ENCODE results near the gene ZNF536. TPM values are rescaled to one million over a fixed set of nuclear protein-coding genes. Genes with fewer than 3 reads are reported as not detected.

The ZNF536 gene
- total and polyA plus RNA-seq, 10 of the 15 experiments (the other 5 are each of a cell fraction or from before 2014, with no cell fraction given) = not detected

GRCh38 chr19:30539315-30539714, 167.1 kb downstream of the ZNF536 start:
- no peak for ATAC-seq
- no peaks in the 10 kb centered on the region for H4K20me1 ChIP-seq (ENCODE audit: control insufficient read depth, insufficient read depth)
- SMC1A ChIA-PET (ENCODE audit: uncharacterized antibody, unreplicated experiment) = no interaction called here
- no peaks in the 10 kb centered on the region for H3K9me3 ChIP-seq (replicated peaks; ENCODE audit: control insufficient read depth, insufficient read depth, low read length)
- no peak overlapping the region for H3K4me2 ChIP-seq (ENCODE audit: control insufficient read depth, insufficient read depth)
- no peaks in the 10 kb centered on the region for H3K4me1 ChIP-seq (ENCODE audit: control insufficient read depth, insufficient read depth, low read length)
- CTCF ChIA-PET = no interaction called here
- no peak for DNase-seq (ENCODE audit: low read depth, low spot score)
- intact Hi-C loops (cut with micrococcal nuclease; ENCODE audit: unreplicated experiment) (no loop called here), in situ Hi-C loops (cut with MboI) (no loop called here)
- H3K9ac ChIP-seq (ENCODE audit: control insufficient read depth, insufficient read depth, low read length) = no peak overlapping the region
- RAD21 ChIA-PET (ENCODE audit: unreplicated experiment) = no interaction called here
- POLR2A ChIA-PET = no interaction called here
- no peak overlapping the region for H2AFZ ChIP-seq (ENCODE audit: control insufficient read depth, low read depth, low read length)
- 18% methylated on average over 4 of the region's 4 CpGs for WGBS (ENCODE audit: insufficient coverage, insufficient replicate concordance, low lambda C conversion rate, missing lambda C conversion rate)
- H3K79me2 ChIP-seq (ENCODE audit: control insufficient read depth, insufficient read depth, low read length) = no peaks in the 10 kb centered on the region
- BruUV-seq (replicated peaks) = no TSS peak
- no peak for FAIRE-seq
- no peak overlapping the region for H3K27ac ChIP-seq (ENCODE audit: control insufficient read depth, insufficient read depth)
- TF ChIP-seq, protein P1, sequence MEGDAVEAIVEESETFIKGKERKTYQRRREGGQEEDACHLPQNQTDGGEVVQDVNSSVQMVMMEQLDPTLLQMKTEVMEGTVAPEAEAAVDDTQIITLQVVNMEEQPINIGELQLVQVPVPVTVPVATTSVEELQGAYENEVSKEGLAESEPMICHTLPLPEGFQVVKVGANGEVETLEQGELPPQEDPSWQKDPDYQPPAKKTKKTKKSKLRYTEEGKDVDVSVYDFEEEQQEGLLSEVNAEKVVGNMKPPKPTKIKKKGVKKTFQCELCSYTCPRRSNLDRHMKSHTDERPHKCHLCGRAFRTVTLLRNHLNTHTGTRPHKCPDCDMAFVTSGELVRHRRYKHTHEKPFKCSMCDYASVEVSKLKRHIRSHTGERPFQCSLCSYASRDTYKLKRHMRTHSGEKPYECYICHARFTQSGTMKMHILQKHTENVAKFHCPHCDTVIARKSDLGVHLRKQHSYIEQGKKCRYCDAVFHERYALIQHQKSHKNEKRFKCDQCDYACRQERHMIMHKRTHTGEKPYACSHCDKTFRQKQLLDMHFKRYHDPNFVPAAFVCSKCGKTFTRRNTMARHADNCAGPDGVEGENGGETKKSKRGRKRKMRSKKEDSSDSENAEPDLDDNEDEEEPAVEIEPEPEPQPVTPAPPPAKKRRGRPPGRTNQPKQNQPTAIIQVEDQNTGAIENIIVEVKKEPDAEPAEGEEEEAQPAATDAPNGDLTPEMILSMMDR (IDR thresholded peaks at IDR 0.05 in 2 of 3, conservative IDR thresholded peaks at IDR 0.05 in 1 of 3; ENCODE audit: control insufficient read depth in 2 of 3, extremely low read depth in 1 of 3, insufficient read depth in 1 of 3, low read depth in 3 of 3, low read length in 3 of 3) = no peak
- TF ChIP-seq ASH2L (IDR thresholded peaks at IDR 0.05; ENCODE audit: borderline replicate concordance, low read depth) (no peak), HCFC1 (IDR thresholded peaks at IDR 0.05; ENCODE audit: low read length) (no peak), MEF2A (IDR thresholded peaks at IDR 0.05; ENCODE audit: insufficient read depth, low read depth, low read length) (no peak), YBX1 (IDR thresholded peaks at IDR 0.05) (no peak), HDGF (IDR thresholded peaks at IDR 0.05) (no peak), NR2C1 (IDR thresholded peaks at IDR 0.05) (no peak), STAT3 (IDR thresholded peaks at IDR 0.05; ENCODE audit: low read depth, low read length) (no peak), POLR2AphosphoS2 (IDR thresholded peaks at IDR 0.05; ENCODE audit: low read depth, low read length) (no peak), TARDBP (IDR thresholded peaks at IDR 0.05; ENCODE audit: borderline replicate concordance) (no peak), MYB (IDR thresholded peaks at IDR 0.05; ENCODE audit: borderline replicate concordance, low read depth, low read length) (no peak), SMAD1 (IDR thresholded peaks at IDR 0.05; ENCODE audit: low read depth, partially characterized antibody) (no peak), CHD4 (IDR thresholded peaks at IDR 0.05) (no peak), FOS (IDR thresholded peaks at IDR 0.05; ENCODE audit: borderline replicate concordance, extremely low read depth, insufficient read length) (no peak), PBX3 (IDR thresholded peaks at IDR 0.05; ENCODE audit: insufficient replicate concordance, low read depth, low read length) (no peak), ELK1 (IDR thresholded peaks at IDR 0.05; ENCODE audit: low read depth, low read length) (no peak), RAD51 (IDR thresholded peaks at IDR 0.05) (no peak)
- H3K4me3 ChIP-seq = no peak overlapping the region
- no peaks in the 10 kb centered on the region for H3K27me3 ChIP-seq (replicated peaks in 1 of 2; ENCODE audit: control insufficient read depth in 2 of 2, insufficient read depth in 2 of 2, low read length in 1 of 2)
- H3K36me3 ChIP-seq (ENCODE audit: control insufficient read depth in 2 of 2, insufficient read depth in 2 of 2, low read length in 1 of 2) = no peaks in the 10 kb centered on the region
